Panc1 (cell line): ENCODE data around the gene CDK13. TPM values are rescaled to one million over a fixed set of nuclear protein-coding genes. Genes with fewer than 3 reads are reported as not detected.

Experiments used
- ATAC-seq: fragments of 200-7000 bp; cut with Tn5 transposase; 2 replicates; pipeline ENCODE4 v1.9.1; 2020; ENCODE audit warnings: mild to moderate bottlenecking, moderate library complexity
- BruUV-seq: library from RNA; stranded (reverse); fragments of 400-500 nt; replicated peaks from 2 replicates; lab custom pipeline; 2021; lab: Mats Ljungman, UMichigan
- CTCF ChIA-PET: fragments of 300-600 bp; sonication (Branson Sonifier 250); formaldehyde crosslinking; loops from one replicate; lab custom pipeline; 2022; ENCODE audit warnings: antibody characterized with exemption; lab: Charles Lee
- POLR2A ChIA-PET: fragments of 300-600 bp; sonication (Branson Sonifier 250); formaldehyde crosslinking; loops from one replicate; lab custom pipeline; 2022; ENCODE audit warnings: antibody characterized with exemption; lab: Charles Lee
- DNase-seq: peaks from one replicate; pipeline ENCODE4 v3.0.0-alpha.2; 2010; ENCODE audit warnings: low read depth, low spot score
- H3K27ac ChIP-seq: 2 replicates; pipeline ENCODE4 v1.5.1; 2011; ENCODE audit warnings: mild to moderate bottlenecking, low read length, inconsistent platforms
- H3K27me3 ChIP-seq: fragments of 200-500 bp; sonication (Bioruptor generic); 2 replicates; pipeline ENCODE4 v1.6.0; 2014; ENCODE audit warnings: low read length, inconsistent platforms; ENCODE audit not compliant: control insufficient read depth, insufficient read depth
- H3K36me3 ChIP-seq: fragments of 200-500 bp; sonication (Bioruptor generic); 2 replicates; pipeline ENCODE4 v1.5.1; 2014; ENCODE audit warnings: inconsistent platforms, mild to moderate bottlenecking, low read length, moderate library complexity; ENCODE audit not compliant: control insufficient read depth, insufficient read depth
- H3K4me1 ChIP-seq: 2 replicates; pipeline ENCODE4 v1.5.1; 2011; ENCODE audit warnings: inconsistent platforms, mild to moderate bottlenecking, low read length, moderate library complexity; ENCODE audit not compliant: control insufficient read depth, insufficient read depth
- H3K4me3 ChIP-seq, 2 experiments: 2 replicates each; pipeline ENCODE4 v1.5.1; 2011 to 2012; ENCODE audit warnings: low read depth in 2 of 2, low read length in 2 of 2, mild to moderate bottlenecking in 2 of 2, inconsistent platforms in 1 of 2, moderate library complexity in 1 of 2
- H3K9me3 ChIP-seq: fragments of 200-500 bp; sonication (Bioruptor generic); 2 replicates; pipeline ENCODE4 v1.5.1; 2014; ENCODE audit warnings: low read depth, mild to moderate bottlenecking, inconsistent platforms, low read length, moderate library complexity; ENCODE audit not compliant: control insufficient read depth, insufficient read depth
- POLR2AphosphoS5 ChIP-seq: IDR thresholded peaks from 2 replicates; pipeline ENCODE4 v1.6.1; 2012; ENCODE audit warnings: mild to moderate bottlenecking, low read depth, low read length, moderate library complexity
- SIN3A ChIP-seq: IDR thresholded peaks from 2 replicates; pipeline ENCODE4 v1.6.1; 2012; ENCODE audit warnings: low read depth, mild to moderate bottlenecking, low read length, moderate library complexity, borderline replicate concordance; ENCODE audit not compliant: insufficient read depth
- TCF7L2 ChIP-seq: IDR thresholded peaks from 2 replicates; pipeline ENCODE4 v1.6.1; 2011; ENCODE audit warnings: mild to moderate bottlenecking, low read depth, low read length, inconsistent platforms
- in situ Hi-C: cut with HindIII; loops from 2 replicates; pipeline ENCODE4 v1.10.0; 2016; ENCODE audit warnings: low sequenced_read_pairs, low pct_unique_long_range_greater_than_20kb
- intact Hi-C: fragments of 100-400 bp; cut with micrococcal nuclease; formaldehyde crosslinking; loops from one replicate; pipeline ENCODE4 v1.10.0; 2022; ENCODE audit not compliant: unreplicated experiment
- total RNA-seq: library from RNA; stranded (reverse); gene quantifications from one replicate; pipeline ENCODE4 v1.2.1, GENCODE V29; 2021; ENCODE audit not compliant: unreplicated experiment
- TF ChIP-seq, protein P1 (sequence below): fragments of 450-650 bp; IDR thresholded peaks from 2 replicates; pipeline ENCODE4 v1.5.1; 2017; ENCODE audit warnings: mild to moderate bottlenecking
- TF ChIP-seq, protein P2 (sequence below), 2 experiments: IDR thresholded peaks; 2 replicates each; pipeline ENCODE4 v1.6.1; 2011 to 2012; ENCODE audit warnings: low read depth in 2 of 2, control low read depth in 1 of 2, low read length in 1 of 2, mild to moderate bottlenecking in 1 of 2, moderate library complexity in 1 of 2; ENCODE audit not compliant: insufficient read depth in 1 of 2

CDK13 gene
- total RNA-seq, 1 experiment from 2014 or later = 52.0 TPM

DNA sequence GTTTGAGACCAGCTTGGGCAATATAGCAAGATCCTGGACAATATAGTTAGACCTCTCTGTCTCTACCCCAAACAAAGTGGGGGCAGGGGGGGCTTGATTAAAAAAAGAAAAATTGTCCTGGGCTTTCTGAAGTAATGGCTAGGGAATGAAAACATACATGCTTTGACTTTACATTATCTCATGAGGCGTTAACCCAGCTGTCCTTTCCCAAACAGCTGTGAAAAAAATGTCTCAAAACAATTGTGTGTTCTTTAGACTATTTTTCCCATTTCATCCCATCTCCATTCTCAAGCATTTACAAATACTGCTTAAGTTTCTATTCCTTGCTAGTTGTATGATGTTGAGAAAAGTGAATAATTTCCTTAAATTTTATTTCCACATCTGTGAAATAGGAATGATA lies 27.0 kb upstream of the CDK13 start:
- Histone ChIP-seq H3K27ac (no peak overlapping the region), H3K4me3 (no peak overlapping the region), H3K4me1 (no peaks in the 10 kb centered on the region), H3K36me3 (no peaks in the 10 kb centered on the region), H3K9me3 (no peaks in the 10 kb centered on the region), H3K27me3 (no peaks in the 10 kb centered on the region; the same call in 1 of the 2 replicates)
- DNase-seq = no peak
- in situ Hi-C loops = no loop called here
- TF ChIP-seq TCF7L2 = no peak
- TF ChIP-seq, protein P1, sequence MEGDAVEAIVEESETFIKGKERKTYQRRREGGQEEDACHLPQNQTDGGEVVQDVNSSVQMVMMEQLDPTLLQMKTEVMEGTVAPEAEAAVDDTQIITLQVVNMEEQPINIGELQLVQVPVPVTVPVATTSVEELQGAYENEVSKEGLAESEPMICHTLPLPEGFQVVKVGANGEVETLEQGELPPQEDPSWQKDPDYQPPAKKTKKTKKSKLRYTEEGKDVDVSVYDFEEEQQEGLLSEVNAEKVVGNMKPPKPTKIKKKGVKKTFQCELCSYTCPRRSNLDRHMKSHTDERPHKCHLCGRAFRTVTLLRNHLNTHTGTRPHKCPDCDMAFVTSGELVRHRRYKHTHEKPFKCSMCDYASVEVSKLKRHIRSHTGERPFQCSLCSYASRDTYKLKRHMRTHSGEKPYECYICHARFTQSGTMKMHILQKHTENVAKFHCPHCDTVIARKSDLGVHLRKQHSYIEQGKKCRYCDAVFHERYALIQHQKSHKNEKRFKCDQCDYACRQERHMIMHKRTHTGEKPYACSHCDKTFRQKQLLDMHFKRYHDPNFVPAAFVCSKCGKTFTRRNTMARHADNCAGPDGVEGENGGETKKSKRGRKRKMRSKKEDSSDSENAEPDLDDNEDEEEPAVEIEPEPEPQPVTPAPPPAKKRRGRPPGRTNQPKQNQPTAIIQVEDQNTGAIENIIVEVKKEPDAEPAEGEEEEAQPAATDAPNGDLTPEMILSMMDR = no peak
- TF ChIP-seq, protein P2, sequence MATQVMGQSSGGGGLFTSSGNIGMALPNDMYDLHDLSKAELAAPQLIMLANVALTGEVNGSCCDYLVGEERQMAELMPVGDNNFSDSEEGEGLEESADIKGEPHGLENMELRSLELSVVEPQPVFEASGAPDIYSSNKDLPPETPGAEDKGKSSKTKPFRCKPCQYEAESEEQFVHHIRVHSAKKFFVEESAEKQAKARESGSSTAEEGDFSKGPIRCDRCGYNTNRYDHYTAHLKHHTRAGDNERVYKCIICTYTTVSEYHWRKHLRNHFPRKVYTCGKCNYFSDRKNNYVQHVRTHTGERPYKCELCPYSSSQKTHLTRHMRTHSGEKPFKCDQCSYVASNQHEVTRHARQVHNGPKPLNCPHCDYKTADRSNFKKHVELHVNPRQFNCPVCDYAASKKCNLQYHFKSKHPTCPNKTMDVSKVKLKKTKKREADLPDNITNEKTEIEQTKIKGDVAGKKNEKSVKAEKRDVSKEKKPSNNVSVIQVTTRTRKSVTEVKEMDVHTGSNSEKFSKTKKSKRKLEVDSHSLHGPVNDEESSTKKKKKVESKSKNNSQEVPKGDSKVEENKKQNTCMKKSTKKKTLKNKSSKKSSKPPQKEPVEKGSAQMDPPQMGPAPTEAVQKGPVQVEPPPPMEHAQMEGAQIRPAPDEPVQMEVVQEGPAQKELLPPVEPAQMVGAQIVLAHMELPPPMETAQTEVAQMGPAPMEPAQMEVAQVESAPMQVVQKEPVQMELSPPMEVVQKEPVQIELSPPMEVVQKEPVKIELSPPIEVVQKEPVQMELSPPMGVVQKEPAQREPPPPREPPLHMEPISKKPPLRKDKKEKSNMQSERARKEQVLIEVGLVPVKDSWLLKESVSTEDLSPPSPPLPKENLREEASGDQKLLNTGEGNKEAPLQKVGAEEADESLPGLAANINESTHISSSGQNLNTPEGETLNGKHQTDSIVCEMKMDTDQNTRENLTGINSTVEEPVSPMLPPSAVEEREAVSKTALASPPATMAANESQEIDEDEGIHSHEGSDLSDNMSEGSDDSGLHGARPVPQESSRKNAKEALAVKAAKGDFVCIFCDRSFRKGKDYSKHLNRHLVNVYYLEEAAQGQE (IDR thresholded peaks at IDR 0.05; ENCODE audit: insufficient read depth in 1 of 2, low read depth in 2 of 2, low read length in 1 of 2) = no peak
- TF ChIP-seq POLR2AphosphoS5 = no peak
- no peak for TF ChIP-seq SIN3A
- CTCF ChIA-PET = no interaction called here
- no TSS peak for BruUV-seq
- ATAC-seq = no peak
- intact Hi-C loops = no loop called here
- POLR2A ChIA-PET = no interaction called here

DNA sequence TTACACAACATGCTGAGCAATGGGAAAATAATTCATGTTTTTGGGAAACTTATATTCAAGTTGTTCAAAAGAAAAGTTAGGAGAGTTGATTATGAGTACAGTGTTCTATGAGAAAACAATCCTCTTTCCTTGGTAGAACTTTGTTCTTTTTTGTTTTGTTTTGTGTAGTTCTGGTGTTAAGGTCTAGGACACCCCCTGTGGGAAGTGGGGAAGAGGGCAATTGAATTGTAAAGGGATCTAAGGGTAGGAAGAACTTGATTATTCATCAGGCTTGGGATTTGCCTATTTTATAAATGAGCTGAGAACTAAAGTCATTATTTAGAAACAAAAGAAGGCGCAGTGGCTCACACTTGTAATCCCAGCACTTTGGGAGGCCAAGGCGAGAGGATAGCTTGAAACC lies 25.9 kb upstream of the CDK13 start:
- H3K27ac ChIP-seq = no peak overlapping the region
- CTCF ChIA-PET = no interaction called here
- H3K27me3 ChIP-seq = no peaks in the 10 kb centered on the region; the same call in 1 of the 2 replicates
- ATAC-seq (no peak), DNase-seq (no peak)
- no peak for TF ChIP-seq SIN3A
- no peak for TF ChIP-seq TCF7L2
- TF ChIP-seq, protein P1 = no peak
- TF ChIP-seq POLR2AphosphoS5 = no peak
- TF ChIP-seq, protein P2 (IDR thresholded peaks at IDR 0.05; ENCODE audit: insufficient read depth in 1 of 2, low read depth in 2 of 2, low read length in 1 of 2) = no peak
- H3K36me3 ChIP-seq = no peaks in the 10 kb centered on the region
- POLR2A ChIA-PET = no interaction called here
- in situ Hi-C loops = no loop called here
- no peaks in the 10 kb centered on the region for H3K9me3 ChIP-seq
- intact Hi-C loops = no loop called here
- BruUV-seq = no TSS peak
- no peak overlapping the region for H3K4me3 ChIP-seq
- no peaks in the 10 kb centered on the region for H3K4me1 ChIP-seq
